ENCODE results near the gene SUGCT. TPM values are rescaled to one million over a fixed set of nuclear protein-coding genes. Genes with fewer than 3 reads are reported as not detected.

The SUGCT gene
- total RNA-seq, 3 donors from 2014 or later (not counting 1 experiment from before 2014, with no cell fraction given): 0.40 to 0.59 TPM; not detected in 1

- H3K4me1 Mint-ChIP-seq: no peaks in the 10 kb centered on the region
- no peaks in the 10 kb centered on the region for H3K27me3 ChIP-seq (ENCODE audit: control insufficient read depth, insufficient read depth, low read length)
- no peaks in the 10 kb centered on the region for H3K36me3 ChIP-seq (ENCODE audit: control insufficient read depth, insufficient read depth, low read length)
- DNase-seq (no peak), ATAC-seq (no peak)
- WGBS (ENCODE audit: insufficient coverage): 100% methylated on average over 1 of the region's 1 CpG
- no peak overlapping the region for H3K27ac ChIP-seq (ENCODE audit: low read length)
- no peaks in the 10 kb centered on the region for H3K4me1 ChIP-seq (ENCODE audit: control insufficient read depth, insufficient read depth, low read length)
- no peaks in the 10 kb centered on the region for H3K27me3 Mint-ChIP-seq (ENCODE audit: low read depth in 2 of 2)
- peaks cover 9% of the 10 kb centered on the region for H3K36me3 Mint-ChIP-seq
- H3K9me3 Mint-ChIP-seq: peaks cover 15 to 16% of the 10 kb centered on the region in 2 donors
- H3K4me3 Mint-ChIP-seq: no peak overlapping the region
- intact Hi-C loops (cut with micrococcal nuclease): no loop called here
- no peak overlapping the region for H3K4me3 ChIP-seq (ENCODE audit: low read length)
- no peak for TF ChIP-seq CTCF (IDR thresholded peaks at IDR 0.05)
- H3K9me3 ChIP-seq (ENCODE audit: control insufficient read depth, insufficient read depth, low read length): no peaks in the 10 kb centered on the region
- H3K27ac Mint-ChIP-seq: no peak overlapping the region
These were observed 520.6 kb downstream of the SUGCT start for GRCh38 chr7:40655426-40655825.

GRCh38 chr7:40656349-40656748 is 521.5 kb downstream of the SUGCT start:
- H3K9me3 ChIP-seq (ENCODE audit: control insufficient read depth, insufficient read depth, low read length): no peaks in the 10 kb centered on the region
- Mint-ChIP-seq H3K4me3 (no peak overlapping the region), H3K9me3 (peaks cover 13 to 16% of the 10 kb centered on the region in 2 donors), H3K27ac (no peak overlapping the region), H3K4me1 (no peaks in the 10 kb centered on the region), H3K27me3 (ENCODE audit: low read depth in 2 of 2) (no peaks in the 10 kb centered on the region), H3K36me3 (peaks cover 9% of the 10 kb centered on the region)
- H3K27me3 ChIP-seq (ENCODE audit: control insufficient read depth, insufficient read depth, low read length): no peaks in the 10 kb centered on the region
- H3K36me3 ChIP-seq (ENCODE audit: control insufficient read depth, insufficient read depth, low read length): no peaks in the 10 kb centered on the region
- H3K27ac ChIP-seq (ENCODE audit: low read length): no peak overlapping the region
- no peaks in the 10 kb centered on the region for H3K4me1 ChIP-seq (ENCODE audit: control insufficient read depth, insufficient read depth, low read length)
- H3K4me3 ChIP-seq (ENCODE audit: low read length): no peak overlapping the region
- no peak for ATAC-seq
- intact Hi-C loops (cut with micrococcal nuclease): no loop called here
- DNase-seq: no peak
- WGBS (ENCODE audit: insufficient coverage): 85% methylated on average over 1 of the region's 2 CpGs
- no peak for TF ChIP-seq CTCF (IDR thresholded peaks at IDR 0.05)

- no peaks in the 10 kb centered on the region for H3K27me3 Mint-ChIP-seq (ENCODE audit: low read depth in 2 of 2)
- intact Hi-C loops (cut with micrococcal nuclease): no loop called here
- no peak for TF ChIP-seq CTCF (IDR thresholded peaks at IDR 0.05)
These were observed 523.9 kb downstream of the SUGCT start for GRCh38 chr7:40658729-40659128.

GRCh38 chr7:40659231-40659630 is 524.4 kb downstream of the SUGCT start:
- no peak overlapping the region for H3K4me3 Mint-ChIP-seq
- Histone ChIP-seq H3K36me3 (ENCODE audit: control insufficient read depth, insufficient read depth, low read length) (no peaks in the 10 kb centered on the region), H3K4me3 (ENCODE audit: low read length) (no peak overlapping the region), H3K27ac (ENCODE audit: low read length) (no peak overlapping the region), H3K9me3 (ENCODE audit: control insufficient read depth, insufficient read depth, low read length) (no peaks in the 10 kb centered on the region), H3K27me3 (ENCODE audit: control insufficient read depth, insufficient read depth, low read length) (no peaks in the 10 kb centered on the region), H3K4me1 (ENCODE audit: control insufficient read depth, insufficient read depth, low read length) (no peaks in the 10 kb centered on the region)
- no peak for ATAC-seq
- H3K27ac Mint-ChIP-seq: no peak overlapping the region
- no peak for TF ChIP-seq CTCF (IDR thresholded peaks at IDR 0.05)
- WGBS (ENCODE audit: insufficient coverage): 92% methylated on average over 2 of the region's 2 CpGs
- intact Hi-C loops (cut with micrococcal nuclease): no loop called here
- H3K9me3 Mint-ChIP-seq: peaks cover 8 to 12% of the 10 kb centered on the region in 2 donors
- peaks cover under 1% of the 10 kb centered on the region for H3K36me3 Mint-ChIP-seq
- no peaks in the 10 kb centered on the region for H3K4me1 Mint-ChIP-seq
- no peak for DNase-seq
- no peaks in the 10 kb centered on the region for H3K27me3 Mint-ChIP-seq (ENCODE audit: low read depth in 2 of 2)

More at GRCh38 chr7:40658729-40659128, 523.9 kb downstream of the SUGCT start:
- Mint-ChIP-seq H3K36me3 (peaks cover 6% of the 10 kb centered on the region), H3K27ac (no peak overlapping the region), H3K4me1 (no peaks in the 10 kb centered on the region), H3K4me3 (no peak overlapping the region), H3K9me3 (peaks cover 9 to 16% of the 10 kb centered on the region in 2 donors)
- no peak overlapping the region for H3K4me3 ChIP-seq (ENCODE audit: low read length)
- DNase-seq (no peak), ATAC-seq (no peak)
- no peaks in the 10 kb centered on the region for H3K36me3 ChIP-seq (ENCODE audit: control insufficient read depth, insufficient read depth, low read length)
- H3K4me1 ChIP-seq (ENCODE audit: control insufficient read depth, insufficient read depth, low read length): no peaks in the 10 kb centered on the region
- no peaks in the 10 kb centered on the region for H3K27me3 ChIP-seq (ENCODE audit: control insufficient read depth, insufficient read depth, low read length)
- no peak overlapping the region for H3K27ac ChIP-seq (ENCODE audit: low read length)
- 93% methylated on average over 2 of the region's 2 CpGs for WGBS (ENCODE audit: insufficient coverage)
- no peaks in the 10 kb centered on the region for H3K9me3 ChIP-seq (ENCODE audit: control insufficient read depth, insufficient read depth, low read length)
